Ascending aorta (tissue), 2 donors: Measurements from ENCODE around the gene WNT9A. TPM values are rescaled to one million over a fixed set of nuclear protein-coding genes. Genes with fewer than 3 reads are reported as not detected.

ENCODE experiments used
- DNase-seq, 2 donors: peaks; one replicate each; pipeline ENCODE4 v3.0.0-alpha.2; 2019; ENCODE audit warnings: low spot score in 2 of 2
- H3K27ac ChIP-seq, 2 donors: fragments of 200-600 bp; sonication (generic); one replicate each; pipeline ENCODE4 v1.5.1; 2016 to 2017; ENCODE audit warnings: mild to moderate bottlenecking in 1 of 2
- H3K27me3 ChIP-seq: fragments of 200-600 bp; sonication (generic); one replicate; pipeline ENCODE4 v1.5.1; 2017
- H3K36me3 ChIP-seq, 2 donors: fragments of 200-600 bp; sonication (generic); one replicate each; pipeline ENCODE4 v1.5.1; 2016
- H3K4me1 ChIP-seq, 2 donors: fragments of 200-600 bp; sonication (generic); one replicate each; pipeline ENCODE4 v1.5.1; 2016 to 2017; ENCODE audit warnings: mild to moderate bottlenecking in 1 of 2
- H3K4me3 ChIP-seq, 2 donors: fragments of 200-600 bp; sonication (generic); one replicate each; pipeline ENCODE4 v1.5.1; 2016 to 2017; ENCODE audit warnings: mild to moderate bottlenecking in 1 of 2
- H3K9me3 ChIP-seq, 2 donors: fragments of 200-600 bp; sonication (generic); one replicate each; pipeline ENCODE4 v1.5.1; 2016
- CTCF ChIP-seq, 3 experiments: fragments of 200-600 bp in 2 of 3; fragments of 450-650 bp in 1 of 3; sonication (generic) in 2 of 3; IDR thresholded peaks; one replicate each; pipeline ENCODE4 v1.5.1; 2016 to 2019; ENCODE audit warnings: antibody characterized with exemption in 3 of 3, mild to moderate bottlenecking in 1 of 3, moderate library complexity in 1 of 3
- intact Hi-C: fragments of 100-400 bp; cut with DNase I; formaldehyde crosslinking; loops from one replicate; pipeline ENCODE4 v1.15.1; 2023
- total RNA-seq: library from RNA; depleted of rRNA; stranded (reverse); fragments of >200 nt; gene quantifications from one replicate; pipeline ENCODE4 v1.1.0, GENCODE V29; 2016

The WNT9A gene
- total RNA-seq, 1 donor from 2014 or later, result 0.96 TPM

- H3K4me3 ChIP-seq, result no peak overlapping the region
- H3K9me3 ChIP-seq, result no peaks in the 10 kb centered on the region
- intact Hi-C loops, result no loop called here
- no peaks in the 10 kb centered on the region for H3K27me3 ChIP-seq
- no peaks in the 10 kb centered on the region for H3K4me1 ChIP-seq
- no peak for DNase-seq
- no peak overlapping the region for H3K27ac ChIP-seq
- peaks cover 0 to 11% of the 10 kb centered on the region in 2 donors for H3K36me3 ChIP-seq
- no peak for TF ChIP-seq CTCF (IDR thresholded peaks at IDR 0.05)
These were observed 27.3 kb downstream of the WNT9A start for GRCh38 chr1:227920426-227920825.

GRCh38 chr1:227919906-227920305, 27.8 kb downstream of the WNT9A start:
- no peak for TF ChIP-seq CTCF (IDR thresholded peaks at IDR 0.05)
- H3K4me1 ChIP-seq, result no peaks in the 10 kb centered on the region
- H3K27ac ChIP-seq, result no peak overlapping the region
- H3K9me3 ChIP-seq, result no peaks in the 10 kb centered on the region
- H3K36me3 ChIP-seq, result peaks cover 0 to 11% of the 10 kb centered on the region in 2 donors
- H3K27me3 ChIP-seq, result no peaks in the 10 kb centered on the region
- no peak overlapping the region for H3K4me3 ChIP-seq
- intact Hi-C loops, result no loop called here
- DNase-seq, result no peak

- no peaks in the 10 kb centered on the region for H3K27me3 ChIP-seq
- DNase-seq, result no peak
- intact Hi-C loops, result no loop called here
- no peak overlapping the region for H3K4me3 ChIP-seq
- TF ChIP-seq CTCF (IDR thresholded peaks at IDR 0.05), result no peak
- H3K27ac ChIP-seq, result no peak overlapping the region
- no peaks in the 10 kb centered on the region for H3K9me3 ChIP-seq
- no peaks in the 10 kb centered on the region for H3K4me1 ChIP-seq
- peaks cover 0 to 11% of the 10 kb centered on the region in 2 donors for H3K36me3 ChIP-seq
These were observed 29.0 kb downstream of the WNT9A start for GRCh38 chr1:227918736-227919135.

- intact Hi-C loops, result no loop called here
- Histone ChIP-seq H3K27ac (no peak overlapping the region), H3K9me3 (no peaks in the 10 kb centered on the region), H3K4me1 (no peaks in the 10 kb centered on the region), H3K27me3 (no peaks in the 10 kb centered on the region), H3K36me3 (peaks cover 0 to 11% of the 10 kb centered on the region in 2 donors), H3K4me3 (no peak overlapping the region)
- no peak for TF ChIP-seq CTCF (IDR thresholded peaks at IDR 0.05)
- no peak for DNase-seq
These were observed 29.5 kb downstream of the WNT9A start for GRCh38 chr1:227918083-227918700.

- TF ChIP-seq CTCF (IDR thresholded peaks at IDR 0.05), result no peak
- DNase-seq, result no peak
- no peaks in the 10 kb centered on the region for H3K9me3 ChIP-seq
- H3K27ac ChIP-seq, result no peak overlapping the region
- H3K4me3 ChIP-seq, result no peak overlapping the region
- no peaks in the 10 kb centered on the region for H3K4me1 ChIP-seq
- H3K27me3 ChIP-seq, result no peaks in the 10 kb centered on the region
- H3K36me3 ChIP-seq, result peaks cover 0 to 11% of the 10 kb centered on the region in 2 donors
- intact Hi-C loops, result no loop called here
These were observed 30.4 kb downstream of the WNT9A start for GRCh38 chr1:227917081-227917950.
